Activated CD8-positive, alpha-beta memory T cell treated with anti-CD3 and anti-CD28 coated beads for 24 hours (primary cell): ENCODE data around the gene FZD10.

Source experiments
- DNase-seq: peaks from one replicate; pipeline ENCODE4 v3.0.0-alpha.2; 2020

The FZD10 gene

DNA sequence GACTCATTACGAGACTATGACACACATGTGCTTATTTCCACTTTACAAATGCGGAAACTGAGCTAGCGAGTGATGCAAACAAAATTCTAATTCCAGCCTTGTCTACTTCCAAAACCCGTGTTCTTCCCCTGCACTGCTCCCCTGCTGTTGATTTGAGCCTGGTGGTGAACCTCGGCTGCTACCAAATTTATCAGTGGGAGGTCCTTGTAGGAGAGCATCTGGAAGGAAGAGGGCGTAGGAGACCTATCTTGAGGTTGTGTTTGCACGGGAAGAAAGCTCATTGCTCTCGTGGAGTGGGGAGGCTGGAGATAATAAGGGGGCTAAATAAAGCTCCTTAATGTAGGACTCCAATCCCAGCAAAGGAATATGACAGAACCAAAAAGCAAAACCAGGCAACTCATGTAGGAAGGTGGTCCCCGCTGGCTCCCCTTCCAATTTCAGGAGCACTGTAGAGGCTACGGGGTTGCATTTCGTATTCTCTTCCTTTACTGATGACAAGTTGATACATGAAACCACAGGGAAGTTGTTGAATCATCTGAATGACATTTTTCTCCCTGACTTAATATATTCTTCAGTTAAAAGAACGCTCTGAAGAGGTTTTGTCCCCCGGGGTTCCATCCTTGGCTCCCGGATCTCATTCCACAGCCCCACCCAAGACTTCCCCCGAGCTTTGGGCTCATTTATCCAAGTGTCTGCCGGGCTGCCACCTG lies 52.6 kb downstream of the FZD10 start:
- no peak for DNase-seq
